HUES48 (cell line): ENCODE data around the gene OAF.

Source experiments
- H3K27ac ChIP-seq: one replicate; pipeline ENCODE4 v1.7.0; 2013; ENCODE audit warnings: low read depth, low read length, inconsistent platforms
- H3K27me3 ChIP-seq: 2 replicates; pipeline ENCODE4 v1.6.1; 2013; ENCODE audit warnings: mild to moderate bottlenecking, low read length; ENCODE audit not compliant: control insufficient read depth, insufficient read depth
- H3K36me3 ChIP-seq: 2 replicates; pipeline ENCODE4 v1.6.1; 2013; ENCODE audit warnings: low read length; ENCODE audit not compliant: control insufficient read depth, insufficient read depth
- H3K4me1 ChIP-seq: 2 replicates; pipeline ENCODE4 v1.6.1; 2013; ENCODE audit warnings: mild to moderate bottlenecking, low read length; ENCODE audit not compliant: control insufficient read depth, insufficient read depth
- H3K4me3 ChIP-seq: 2 replicates; pipeline ENCODE4 v1.5.1; 2013; ENCODE audit warnings: mild to moderate bottlenecking, low read depth, low read length
- H3K9ac ChIP-seq: 2 replicates; pipeline ENCODE4 v1.6.1; 2013; ENCODE audit warnings: mild to moderate bottlenecking, low read depth, low read length, moderate library complexity
- H3K9me3 ChIP-seq: 2 replicates; pipeline ENCODE4 v1.6.1; 2013; ENCODE audit warnings: low read length; ENCODE audit not compliant: control insufficient read depth, insufficient read depth

Gene OAF

DNA sequence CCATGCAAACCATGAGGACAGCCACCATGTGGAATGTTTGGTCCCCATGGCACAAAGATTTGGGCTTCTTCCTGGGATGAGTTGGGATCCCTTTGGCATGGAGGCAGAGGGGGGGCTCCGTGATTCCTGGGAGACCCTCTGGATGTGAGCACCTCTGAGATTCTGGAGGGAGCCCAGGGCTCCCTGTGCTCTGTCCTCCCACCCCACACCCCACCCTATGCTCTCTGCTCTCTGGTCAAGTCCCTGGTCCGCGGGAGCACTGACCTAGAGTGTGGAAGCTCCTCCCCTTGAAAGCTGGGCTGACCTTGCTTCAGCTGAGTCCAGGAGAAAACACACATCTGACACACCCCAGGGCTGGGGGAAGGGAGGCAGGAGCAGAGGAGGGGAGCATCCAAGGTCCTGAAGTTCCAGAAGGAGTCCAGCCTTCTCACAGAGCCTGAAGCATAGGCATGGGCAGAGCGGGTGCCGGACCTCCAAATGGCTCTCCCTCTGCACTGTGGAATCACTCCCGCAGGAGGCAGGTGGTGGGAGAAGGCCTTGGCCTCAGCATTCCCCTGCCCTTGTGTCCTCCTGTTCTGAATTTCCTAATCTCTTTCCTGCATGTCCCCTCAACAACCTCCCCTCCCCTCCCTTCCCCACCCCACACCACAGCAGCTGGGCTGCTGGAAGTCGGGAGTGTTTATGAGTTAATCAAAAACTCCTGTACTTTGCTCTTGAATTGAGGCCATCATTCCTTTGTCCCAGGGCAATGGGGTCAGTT is 25.7 kb upstream of the OAF start:
- Histone ChIP-seq H3K4me1 (peaks cover 13% of the 10 kb centered on the region), H3K27me3 (peaks cover 25% of the 10 kb centered on the region), H3K36me3 (no peaks in the 10 kb centered on the region), H3K27ac (no peak overlapping the region), H3K4me3 (no peak overlapping the region), H3K9me3 (no peaks in the 10 kb centered on the region), H3K9ac (no peak overlapping the region)

DNA sequence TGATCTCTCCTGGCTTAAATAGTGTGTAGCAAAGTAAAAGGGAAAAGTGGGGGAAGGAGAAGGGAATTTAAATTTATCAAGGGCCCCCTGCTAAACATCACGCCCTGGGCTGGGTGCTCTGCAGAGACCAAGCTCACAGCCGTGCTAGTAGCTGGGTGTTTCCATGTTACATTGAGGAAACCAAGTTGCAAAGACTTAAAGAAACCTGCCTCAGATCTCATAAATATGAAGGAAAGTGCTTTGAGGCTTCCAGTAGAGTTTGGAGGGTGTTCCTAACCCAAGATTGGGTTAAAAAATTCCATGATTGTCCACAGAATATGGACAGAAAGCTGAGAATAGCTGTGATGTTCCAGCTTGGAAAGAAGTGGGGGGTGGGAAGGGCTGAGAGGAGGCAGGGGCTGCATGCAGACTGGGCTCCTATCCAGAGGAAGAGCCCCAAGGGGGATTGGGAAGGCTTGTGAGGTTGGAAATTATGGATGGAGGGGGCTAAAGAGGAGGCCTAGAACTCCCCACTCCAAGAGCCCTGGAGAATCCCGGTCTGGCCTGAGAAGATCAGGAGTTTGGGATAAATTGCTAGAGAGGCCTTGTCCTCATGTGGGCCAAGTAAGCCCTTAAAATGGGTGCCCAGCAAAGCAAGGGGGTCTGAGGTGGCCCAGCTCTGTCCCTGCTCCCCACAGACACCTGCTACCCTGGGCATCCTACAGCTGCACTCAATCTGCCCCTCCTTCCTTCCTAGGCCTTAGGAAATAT is 25.0 kb upstream of the OAF start:
- H3K27ac ChIP-seq: no peak overlapping the region
- no peaks in the 10 kb centered on the region for H3K9me3 ChIP-seq
- H3K4me3 ChIP-seq: no peak overlapping the region
- H3K36me3 ChIP-seq: no peaks in the 10 kb centered on the region
- H3K4me1 ChIP-seq: peaks cover 12% of the 10 kb centered on the region
- no peak overlapping the region for H3K9ac ChIP-seq
- peaks cover 25% of the 10 kb centered on the region for H3K27me3 ChIP-seq

DNA sequence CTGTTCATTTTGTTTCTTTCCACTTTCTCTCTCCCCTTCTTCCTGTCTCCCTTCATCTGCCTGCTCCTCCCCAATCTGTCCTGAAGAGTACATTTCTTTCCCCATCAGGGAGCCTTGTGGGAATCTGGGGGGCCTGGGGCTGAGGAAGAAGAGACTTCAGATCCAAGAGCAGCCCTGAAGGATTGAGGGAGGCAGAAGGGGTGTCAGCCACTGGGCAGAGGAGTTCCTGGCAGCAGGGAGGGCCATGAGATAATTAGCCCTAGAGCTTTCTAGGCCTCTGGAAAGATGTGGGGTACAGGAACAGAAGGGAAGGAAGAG is 24.4 kb upstream of the OAF start:
- Histone ChIP-seq H3K9me3 (no peaks in the 10 kb centered on the region), H3K36me3 (no peaks in the 10 kb centered on the region), H3K9ac (no peak overlapping the region), H3K27me3 (peaks cover 25% of the 10 kb centered on the region), H3K4me3 (no peak overlapping the region), H3K4me1 (peaks cover 10% of the 10 kb centered on the region), H3K27ac (no peak overlapping the region)

DNA sequence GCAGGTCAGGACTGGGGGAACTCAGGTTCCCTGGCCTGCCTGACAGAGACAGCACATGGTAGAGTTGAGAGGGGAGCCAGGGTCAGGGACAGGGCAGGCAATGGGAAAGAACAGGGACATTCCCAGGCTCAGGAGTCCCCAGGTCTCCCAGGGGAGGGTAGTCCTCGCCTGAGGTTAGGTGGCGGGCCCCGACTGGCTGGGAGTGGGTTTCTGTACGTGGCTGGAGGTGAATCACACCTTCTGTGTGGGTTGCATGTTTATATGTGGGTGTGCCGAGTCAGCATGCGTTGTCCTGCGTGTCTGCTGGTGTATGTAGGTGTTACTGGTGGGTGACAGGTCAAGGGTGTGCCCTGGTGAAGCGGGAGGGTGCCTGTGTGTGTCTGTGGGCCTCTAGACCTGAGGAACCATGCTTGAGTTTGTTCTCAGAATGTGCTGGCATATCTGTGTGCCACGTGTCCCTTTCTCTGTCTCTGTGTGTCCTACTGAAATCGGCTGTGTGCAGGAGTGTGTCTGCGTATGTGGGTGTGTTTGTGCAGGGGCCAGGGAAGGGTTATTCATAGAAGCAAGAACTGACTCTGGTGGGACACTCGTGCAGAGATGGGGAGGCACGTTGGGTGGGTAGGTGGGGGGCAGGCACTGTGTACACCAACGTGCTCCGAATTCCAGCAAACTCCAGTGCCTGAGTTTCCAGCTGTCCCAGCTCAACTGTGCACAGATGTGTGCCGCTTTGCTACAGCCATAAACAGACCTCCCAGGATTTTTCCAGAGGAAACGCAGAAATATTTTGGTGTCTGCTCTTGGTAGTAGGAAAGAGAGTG is 23.8 kb upstream of the OAF start:
- Histone ChIP-seq H3K27me3 (peaks cover 20% of the 10 kb centered on the region), H3K4me1 (peaks cover 10% of the 10 kb centered on the region)

GRCh38 chr11:120188371-120188770 is 22.5 kb upstream of the OAF start:
- Histone ChIP-seq H3K9ac (no peak overlapping the region), H3K36me3 (no peaks in the 10 kb centered on the region), H3K9me3 (no peaks in the 10 kb centered on the region), H3K27me3 (peaks cover 19% of the 10 kb centered on the region), H3K27ac (no peak overlapping the region), H3K4me1 (peaks cover 10% of the 10 kb centered on the region), H3K4me3 (no peak overlapping the region)

More for the DNA sequence above, 23.8 kb upstream of the OAF start:
- Histone ChIP-seq H3K9me3 (no peaks in the 10 kb centered on the region), H3K27ac (no peak overlapping the region), H3K4me3 (no peak overlapping the region), H3K36me3 (no peaks in the 10 kb centered on the region), H3K9ac (no peak overlapping the region)

DNA sequence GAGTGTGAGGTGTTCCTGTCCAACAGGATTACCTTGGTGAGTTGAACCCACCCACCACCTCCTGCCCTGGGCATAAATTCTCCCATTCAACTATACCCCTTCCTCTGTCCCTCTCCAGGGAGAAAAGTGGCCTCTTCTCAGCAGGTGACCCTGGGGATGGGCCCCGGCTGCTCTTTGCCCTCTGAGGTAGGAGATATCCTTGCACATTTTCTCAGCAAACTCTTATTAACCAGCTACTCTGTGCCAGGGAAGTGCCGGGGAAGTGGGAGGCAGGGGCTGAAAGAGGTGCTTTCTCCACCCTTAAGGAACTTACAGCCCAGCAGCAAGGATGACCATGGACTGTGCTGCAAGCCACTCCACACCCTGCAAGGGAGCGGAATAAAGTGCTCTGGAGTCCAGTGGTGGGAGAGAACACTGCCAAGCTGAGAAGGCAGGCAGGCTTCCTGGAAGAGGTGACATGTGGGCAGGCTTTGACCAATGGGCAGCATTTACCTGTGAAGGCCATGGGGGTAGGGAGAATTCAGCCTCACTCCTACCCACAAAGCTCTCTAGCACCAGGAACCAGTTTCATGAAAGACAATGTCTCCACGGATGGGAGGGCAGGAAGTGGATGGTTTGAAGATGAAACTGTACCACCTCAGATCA is 21.9 kb upstream of the OAF start:
- H3K4me3 ChIP-seq: no peak overlapping the region
- no peaks in the 10 kb centered on the region for H3K9me3 ChIP-seq
- peaks cover 20% of the 10 kb centered on the region for H3K27me3 ChIP-seq
- H3K9ac ChIP-seq: no peak overlapping the region
- H3K36me3 ChIP-seq: no peaks in the 10 kb centered on the region
- H3K4me1 ChIP-seq: peaks cover 10% of the 10 kb centered on the region
- no peak overlapping the region for H3K27ac ChIP-seq

- peaks cover 31% of the 10 kb centered on the region for H3K27me3 ChIP-seq
- peaks cover 10% of the 10 kb centered on the region for H3K4me1 ChIP-seq
- H3K9ac ChIP-seq: no peak overlapping the region
- H3K9me3 ChIP-seq: no peaks in the 10 kb centered on the region
- no peak overlapping the region for H3K4me3 ChIP-seq
- no peak overlapping the region for H3K27ac ChIP-seq
- no peaks in the 10 kb centered on the region for H3K36me3 ChIP-seq
These were observed 19.8 kb upstream of the OAF start for GRCh38 chr11:120191058-120191457.

- H3K27me3 ChIP-seq: peaks cover 40% of the 10 kb centered on the region
- H3K9me3 ChIP-seq: no peaks in the 10 kb centered on the region
- H3K4me1 ChIP-seq: peaks cover 15% of the 10 kb centered on the region
- no peak overlapping the region for H3K4me3 ChIP-seq
- H3K27ac ChIP-seq: no peak overlapping the region
- no peak overlapping the region for H3K9ac ChIP-seq
- no peaks in the 10 kb centered on the region for H3K36me3 ChIP-seq
These were observed 17.8 kb upstream of the OAF start for GRCh38 chr11:120192831-120193625.

- H3K27me3 ChIP-seq: peaks cover 52% of the 10 kb centered on the region
- H3K36me3 ChIP-seq: no peaks in the 10 kb centered on the region
- no peak overlapping the region for H3K4me3 ChIP-seq
- no peak overlapping the region for H3K27ac ChIP-seq
- no peaks in the 10 kb centered on the region for H3K9me3 ChIP-seq
- H3K9ac ChIP-seq: no peak overlapping the region
- peaks cover 20% of the 10 kb centered on the region for H3K4me1 ChIP-seq
These were observed 16.7 kb upstream of the OAF start for GRCh38 chr11:120194166-120194565.

DNA sequence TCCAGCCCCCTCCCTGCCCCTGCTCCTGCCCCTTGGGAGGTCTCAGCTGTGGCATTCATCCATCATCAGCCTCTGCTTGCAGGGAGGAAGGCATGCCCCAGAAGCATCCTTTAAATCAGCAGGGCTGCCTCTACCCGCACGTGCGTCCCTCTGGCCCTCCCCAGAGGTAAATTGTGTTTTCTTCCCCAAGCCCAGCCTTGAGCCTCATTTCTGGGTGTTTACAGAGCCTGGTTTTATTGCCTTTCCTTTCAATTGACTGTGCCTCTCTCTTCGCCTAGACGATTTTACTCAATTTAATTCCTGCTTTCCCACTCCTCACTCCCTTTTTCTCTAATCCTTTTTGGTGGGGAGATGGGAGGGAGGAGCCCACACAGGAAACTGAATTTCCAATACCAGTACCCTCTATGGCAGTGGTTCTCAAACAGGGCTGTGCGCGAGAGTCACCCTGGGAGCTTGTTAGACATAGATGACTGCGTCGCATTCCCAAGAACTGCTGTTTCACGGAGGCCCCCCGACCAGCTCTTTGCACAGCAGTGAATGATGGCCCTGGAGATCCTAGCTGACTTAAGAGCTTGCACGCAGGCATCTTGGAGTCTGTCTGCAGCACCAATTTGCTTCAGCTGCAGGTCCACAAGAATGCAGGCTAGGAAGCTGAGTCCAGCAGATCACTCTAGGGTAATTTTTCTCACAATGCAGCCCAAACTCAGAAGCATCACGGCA is 15.1 kb upstream of the OAF start:
- H3K27me3 ChIP-seq: peaks cover 68% of the 10 kb centered on the region
- H3K36me3 ChIP-seq: no peaks in the 10 kb centered on the region
- no peak overlapping the region for H3K4me3 ChIP-seq
- peaks cover 30% of the 10 kb centered on the region for H3K4me1 ChIP-seq
- H3K9ac ChIP-seq: no peak overlapping the region
- H3K9me3 ChIP-seq: no peaks in the 10 kb centered on the region
- no peak overlapping the region for H3K27ac ChIP-seq
